NCI-H226 (cell line): Measurements from ENCODE around the gene WNT16.
A peak's percentile ranks its signal among the peaks of the same experiment; 100 is the strongest.

Source experiments
- DNase-seq: peaks from one replicate; pipeline ENCODE4 v3.0.0-alpha.2; 2015

WNT16 gene

DNA sequence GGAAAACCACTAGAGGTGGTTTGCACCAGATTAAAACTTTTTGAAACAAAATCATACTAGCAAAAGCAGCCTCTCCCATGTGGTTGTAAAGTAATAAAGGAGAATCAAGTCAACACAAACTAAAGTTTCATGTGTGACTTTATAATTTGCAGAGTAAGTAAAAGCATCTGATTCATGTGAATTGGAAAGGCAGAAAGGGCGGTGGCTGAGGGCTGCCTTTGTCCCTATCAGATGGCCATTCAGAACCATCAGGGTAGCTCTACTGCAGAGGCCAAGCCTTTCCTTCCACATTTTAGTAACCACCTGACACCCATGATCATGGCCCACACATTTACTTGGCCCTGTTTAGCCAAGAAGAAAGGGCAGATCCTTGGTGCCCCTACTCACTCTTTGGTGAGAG is 15.7 kb downstream of the WNT16 start:
- DNase-seq = no peak

DNA sequence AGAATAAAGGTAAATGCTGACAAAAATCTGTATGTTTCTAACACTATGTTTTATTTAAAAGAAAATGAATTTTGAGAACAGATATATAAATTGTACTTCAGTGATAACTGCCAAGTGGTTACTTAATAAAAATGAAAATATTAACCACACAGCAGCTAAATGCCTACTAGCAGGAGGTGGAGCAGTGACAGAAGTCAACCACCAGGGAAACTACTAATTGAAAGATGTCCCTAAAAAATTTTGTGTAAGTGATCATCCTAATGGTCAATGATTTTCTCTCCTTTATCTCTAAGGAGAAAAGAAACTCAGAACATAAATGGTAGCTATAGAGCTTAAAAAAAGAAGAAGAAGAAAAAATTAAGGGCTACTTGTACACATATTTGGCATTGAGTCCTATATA is 22.9 kb downstream of the WNT16 start:
- DNase-seq = no peak

DNA sequence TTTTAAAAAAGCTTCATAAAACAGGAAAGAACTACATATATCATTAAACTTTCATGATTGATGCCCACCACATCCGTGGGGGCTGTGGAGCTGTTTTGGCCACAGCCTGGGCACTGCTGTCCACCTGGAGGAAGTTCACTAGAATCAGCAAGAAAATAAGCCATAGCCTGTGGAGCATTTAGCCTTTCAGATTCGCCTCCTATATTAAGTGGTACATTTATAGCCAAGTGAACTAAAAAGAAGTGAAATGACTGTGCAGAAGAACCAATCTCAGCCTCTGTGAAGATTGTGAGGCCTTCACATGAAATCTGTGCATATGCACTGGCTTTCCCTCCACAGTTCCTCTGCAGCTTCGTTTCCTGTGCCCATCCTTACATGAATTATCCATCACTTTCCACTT is 23.5 kb downstream of the WNT16 start:
- no peak for DNase-seq

DNA sequence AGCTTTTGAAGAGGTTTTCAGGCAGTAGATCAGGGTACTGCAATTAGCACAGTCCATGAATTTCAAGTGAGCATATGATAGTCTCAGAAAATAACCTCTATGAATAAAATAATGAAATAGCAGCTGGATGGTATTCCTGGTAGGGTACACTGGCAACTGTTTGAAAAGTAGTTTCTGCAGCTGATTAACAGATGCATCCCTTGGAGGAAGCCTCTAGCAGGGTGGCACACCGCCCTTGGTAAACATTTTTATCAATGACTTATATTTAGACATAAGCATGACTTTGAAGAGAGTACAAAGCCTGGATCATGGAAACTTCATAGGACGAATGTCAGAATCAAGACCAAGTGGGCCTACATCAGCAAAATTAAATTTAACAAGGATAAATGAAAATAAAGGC is 26.8 kb downstream of the WNT16 start:
- no peak for DNase-seq

DNA sequence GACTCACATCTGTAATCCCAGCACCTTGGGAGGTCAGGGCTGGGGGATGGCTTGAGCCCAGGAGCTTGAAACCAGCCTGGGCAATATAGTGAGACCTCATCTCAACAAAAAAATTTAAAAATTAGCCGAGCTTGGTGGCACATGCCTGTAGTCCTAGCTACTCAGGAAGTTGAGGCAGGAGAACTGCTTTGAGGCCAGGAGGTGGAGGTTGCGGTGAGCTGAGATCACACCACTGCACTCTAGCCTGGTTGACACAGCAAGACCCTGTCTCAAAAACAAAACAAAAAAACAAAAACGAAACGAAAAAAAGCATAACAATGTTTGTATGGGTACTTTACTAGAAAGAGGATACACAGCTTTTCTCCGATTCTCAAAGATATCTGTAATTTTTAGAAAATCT is 31.8 kb downstream of the WNT16 start:
- DNase-seq = no peak

DNA sequence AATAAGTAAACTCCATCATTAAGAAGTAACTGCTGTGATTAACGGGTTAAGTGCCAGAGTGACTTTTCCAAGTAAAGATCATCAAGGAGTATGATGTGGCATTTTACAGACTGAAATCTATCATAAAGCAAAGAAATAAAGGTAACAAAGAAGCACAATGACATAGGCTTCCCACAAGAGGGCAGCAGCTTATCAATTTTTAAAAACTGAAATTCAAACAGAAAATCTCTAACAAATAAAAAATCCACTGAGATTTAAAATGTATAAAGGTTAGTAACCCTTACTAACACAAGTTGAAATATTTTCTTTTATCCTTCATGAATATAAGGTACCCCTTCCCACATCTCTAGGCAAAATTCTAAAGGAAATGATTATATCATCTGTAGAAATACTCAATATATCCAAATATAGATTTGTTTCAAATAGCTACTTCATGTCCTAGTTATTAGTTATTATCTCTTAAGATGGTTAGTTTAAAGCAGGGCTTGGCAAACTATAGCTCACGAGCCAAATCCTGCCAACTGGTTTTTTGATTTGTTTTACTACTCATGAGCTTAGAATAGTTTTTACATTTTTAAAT is 38.1 kb downstream of the WNT16 start:
- DNase-seq = peak; percentile 11

DNA sequence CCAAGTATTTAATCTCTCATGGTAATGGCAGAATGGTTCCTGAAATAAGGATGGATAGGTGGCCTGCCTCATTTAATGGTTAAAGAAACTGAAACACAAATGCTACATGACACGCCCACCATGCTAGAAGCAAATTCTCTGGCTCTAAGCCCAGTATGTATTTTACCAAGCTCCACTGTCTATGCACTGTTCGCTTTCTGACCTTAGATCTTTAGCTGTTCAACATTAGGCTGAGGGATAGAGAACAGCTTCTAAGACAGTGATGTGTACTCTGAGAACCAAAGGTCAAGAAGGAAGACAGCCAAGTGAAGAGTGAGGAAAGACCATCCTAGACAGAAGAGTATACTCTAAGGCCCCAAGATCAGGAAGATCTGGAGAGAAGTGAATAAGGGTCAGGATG is 40.7 kb downstream of the WNT16 start:
- peak; percentile 17 for DNase-seq

DNA sequence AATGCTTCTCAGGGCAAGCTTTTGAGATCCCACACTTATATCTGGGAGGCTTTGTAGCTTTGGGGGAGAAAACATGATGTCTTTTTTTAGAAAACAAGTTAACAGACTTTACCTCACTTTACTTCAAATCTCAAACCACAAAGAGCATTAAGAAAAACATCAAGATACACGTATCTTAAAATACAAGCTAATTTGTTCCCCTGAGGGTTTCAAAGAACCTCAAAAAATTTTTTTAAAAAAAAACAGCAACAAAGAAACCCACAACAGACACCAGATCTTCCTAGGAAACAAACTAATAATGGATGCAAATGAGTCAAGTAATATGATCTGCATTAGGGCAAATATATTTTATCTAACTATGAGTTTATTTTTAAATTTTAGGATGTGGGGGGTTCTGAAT is 42.6 kb downstream of the WNT16 start:
- DNase-seq = no peak

DNA sequence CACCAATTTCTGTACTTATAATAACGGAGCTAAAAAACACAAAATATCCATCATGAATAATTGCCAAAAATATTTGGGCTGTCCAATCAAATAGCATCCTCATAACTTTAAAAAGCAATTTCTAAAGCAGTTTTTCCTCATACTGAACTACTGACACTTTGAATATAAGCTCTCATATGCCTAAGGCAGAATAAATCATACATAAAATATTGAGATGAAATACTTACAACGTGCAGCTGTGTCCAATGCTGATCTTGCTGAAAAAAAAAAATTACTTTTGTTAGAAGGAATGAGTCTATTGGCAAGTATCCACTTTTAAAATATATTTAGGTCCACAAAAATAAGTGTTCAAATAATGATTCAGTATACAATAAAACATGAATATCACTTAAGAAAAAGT is 43.1 kb downstream of the WNT16 start:
- no peak for DNase-seq

DNA sequence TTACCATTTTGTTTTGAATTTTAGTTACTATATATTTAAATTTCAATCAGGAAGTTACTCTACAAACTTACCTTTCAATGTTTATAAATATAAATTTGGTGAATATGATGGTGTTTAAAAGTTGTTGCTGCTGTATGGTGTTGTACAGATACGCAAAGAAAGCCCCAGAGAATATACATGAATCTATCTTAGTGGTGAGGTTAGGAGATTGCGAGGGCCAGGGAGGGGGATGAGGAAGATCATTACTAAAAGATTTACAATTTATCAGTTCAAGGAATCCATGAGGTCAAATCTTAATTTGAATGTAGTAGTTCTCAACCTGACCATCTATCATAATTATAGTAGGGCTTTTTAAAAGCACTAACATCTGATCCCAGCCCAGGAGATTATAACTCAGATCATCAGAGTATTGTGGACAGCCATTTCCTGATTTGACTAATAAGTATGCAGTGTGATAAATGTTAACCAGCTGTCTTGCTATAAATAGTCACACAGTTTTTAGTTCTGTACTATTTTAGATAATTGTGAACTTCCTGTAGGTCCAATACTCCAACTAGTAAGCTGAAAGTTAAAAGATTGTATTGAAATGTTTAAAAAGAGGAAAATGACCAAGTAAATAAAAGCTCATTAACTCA is 43.7 kb downstream of the WNT16 start:
- no peak for DNase-seq

DNA sequence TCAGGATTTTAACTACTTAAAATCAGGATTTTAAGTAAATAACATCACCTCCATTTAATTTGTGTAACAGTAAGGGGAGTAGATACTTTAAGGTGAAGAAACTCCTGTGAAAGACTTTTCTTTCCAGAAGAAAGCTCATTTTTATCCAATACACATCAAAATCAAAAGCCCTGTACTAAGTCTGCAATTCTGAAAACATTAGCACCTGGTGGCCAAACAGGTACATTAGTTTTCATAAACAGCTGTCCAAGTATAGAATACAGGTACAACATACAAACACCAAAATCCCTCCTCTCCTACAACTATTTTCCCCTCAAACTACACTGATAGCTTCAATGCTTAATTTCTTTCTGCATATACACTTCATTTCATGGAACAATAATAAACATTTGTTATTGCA is 44.4 kb downstream of the WNT16 start:
- no peak for DNase-seq

DNA sequence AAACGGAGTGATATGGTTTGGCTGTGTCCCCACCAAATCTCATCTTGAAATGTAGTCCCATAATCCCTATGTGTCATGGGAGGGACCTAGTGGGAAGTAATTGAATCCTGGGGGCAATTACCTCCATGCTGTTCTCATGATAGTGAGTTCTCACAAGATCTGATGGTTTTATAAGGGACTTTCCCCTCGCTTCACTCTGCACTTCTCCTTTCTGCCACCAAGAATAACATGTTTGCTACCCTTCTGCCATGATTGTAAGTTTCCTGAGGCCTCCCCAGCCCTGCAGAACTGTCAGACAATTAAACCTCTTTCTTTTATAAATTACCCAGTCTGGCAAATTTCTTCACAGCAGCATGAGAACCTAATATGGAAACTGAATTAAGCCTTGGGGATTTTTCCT is 48.2 kb downstream of the WNT16 start:
- DNase-seq = no peak

DNA sequence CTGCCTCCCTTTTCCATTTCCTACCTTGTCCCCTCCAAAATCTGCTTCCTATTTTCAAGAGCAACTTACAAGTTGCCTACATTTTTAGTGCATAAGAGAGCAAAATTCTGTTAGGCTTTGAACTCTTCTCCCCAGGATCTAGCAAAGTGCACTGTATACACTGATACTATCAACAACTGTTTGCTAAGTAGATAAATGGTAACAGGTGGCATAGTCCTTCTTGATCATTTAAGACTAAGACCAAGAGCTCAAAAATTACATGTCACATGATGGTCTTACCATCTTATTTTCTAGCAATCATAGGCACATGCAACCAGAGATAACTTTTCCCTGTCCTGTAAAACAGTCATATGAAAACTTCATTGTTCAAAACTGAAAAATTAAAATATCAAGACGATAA is 51.1 kb downstream of the WNT16 start:
- no peak for DNase-seq

DNA sequence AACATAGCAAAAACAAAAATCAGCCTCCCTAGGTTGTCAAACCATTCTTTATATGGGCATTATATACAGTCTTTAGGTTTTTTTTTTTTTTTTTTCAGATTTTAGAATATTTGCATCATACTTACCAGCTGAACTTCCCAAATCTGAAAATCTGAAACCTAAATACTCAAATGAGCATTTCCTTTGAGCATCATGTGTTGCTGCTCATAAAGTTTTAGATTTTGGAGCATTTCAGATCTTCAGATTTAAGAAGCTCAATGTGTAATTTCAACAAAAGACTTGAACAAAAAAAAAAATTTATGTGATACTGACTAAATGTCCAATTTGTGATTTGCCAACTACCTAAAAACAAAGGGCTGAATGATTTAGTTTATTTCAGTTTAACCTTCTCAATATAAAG is 53.7 kb downstream of the WNT16 start:
- no peak for DNase-seq

DNA sequence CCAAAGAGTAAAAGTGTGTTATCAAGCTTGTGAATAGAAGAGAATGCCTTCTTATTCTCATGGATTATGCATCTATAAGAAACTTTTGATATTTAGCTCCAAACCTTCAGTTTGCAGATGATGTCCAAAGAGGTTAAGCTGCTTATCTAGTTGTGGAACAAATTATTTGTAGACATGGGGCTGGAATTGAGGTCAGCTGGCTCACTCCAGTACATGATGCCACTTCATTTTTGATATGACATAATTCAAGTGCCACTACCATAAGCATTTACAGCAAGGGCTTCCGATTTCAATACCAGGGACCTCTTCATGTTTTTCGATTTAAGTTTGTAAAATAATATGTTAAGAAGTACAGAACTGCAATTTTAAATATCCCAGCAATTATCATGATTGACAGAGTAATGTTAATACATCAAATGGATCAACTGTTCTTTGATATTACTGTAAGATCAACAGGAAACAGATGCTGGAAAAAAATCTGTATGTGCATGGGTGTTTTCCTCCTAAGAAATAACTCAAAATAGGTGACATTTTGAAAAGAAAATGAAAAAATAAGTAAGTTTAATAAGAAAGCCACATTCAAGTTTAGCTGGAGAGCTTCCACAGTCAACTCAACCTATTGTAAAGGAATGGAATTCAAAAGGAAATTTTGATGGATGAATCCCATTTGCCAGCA is 54.6 kb downstream of the WNT16 start:
- DNase-seq = no peak

DNA sequence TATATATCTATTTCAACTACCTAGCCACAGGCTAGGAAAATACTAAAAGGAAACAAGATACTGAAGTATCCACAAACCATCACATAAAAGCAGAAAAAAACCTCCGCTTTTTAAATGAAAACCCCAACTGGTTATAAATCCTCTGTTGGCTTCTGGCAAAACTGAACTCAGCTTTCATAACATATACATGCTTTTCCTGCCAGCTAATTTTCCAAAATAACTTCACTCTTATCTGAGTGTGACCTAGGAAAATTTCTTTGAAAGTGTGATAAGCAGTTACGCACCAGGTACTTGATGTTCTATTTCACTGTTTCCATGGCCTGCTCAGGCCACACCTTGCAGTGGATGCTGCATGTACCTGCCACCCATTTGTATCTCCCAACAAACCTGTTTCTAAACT is 55.5 kb downstream of the WNT16 start:
- DNase-seq = no peak

DNA sequence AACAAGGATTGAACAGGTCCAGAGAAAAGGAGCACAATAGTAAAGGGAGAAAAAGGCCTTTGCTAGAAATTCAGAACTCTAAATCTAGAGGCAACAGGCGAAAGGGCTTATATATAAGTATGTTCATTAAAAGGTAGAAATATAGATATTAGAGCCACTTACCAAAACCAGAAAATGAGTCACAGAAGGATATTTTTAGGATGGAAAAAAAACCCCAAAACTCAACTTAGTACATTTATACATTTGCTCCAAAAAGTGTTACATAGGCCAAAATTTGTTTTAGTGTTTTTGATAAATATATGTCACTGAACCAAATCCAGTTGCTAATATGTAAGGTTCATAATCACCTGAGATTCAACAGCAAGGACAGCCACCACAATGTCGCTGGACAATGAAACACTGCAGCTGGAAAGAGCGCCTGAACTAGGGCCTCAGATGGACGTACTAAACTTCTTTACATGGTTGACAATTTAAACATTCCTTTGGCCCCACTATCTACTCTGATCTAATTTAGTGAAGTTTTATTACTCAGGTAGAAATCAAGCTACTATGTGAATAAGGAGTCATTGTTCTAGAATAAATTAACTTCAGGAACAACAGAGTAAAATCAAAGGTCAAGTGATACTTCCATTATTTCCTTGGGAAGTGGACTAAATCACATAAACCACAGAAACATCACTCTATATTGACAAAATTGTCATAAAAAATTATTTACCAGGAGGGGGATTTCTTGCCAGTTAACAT is 56.4 kb downstream of the WNT16 start:
- no peak for DNase-seq

DNA sequence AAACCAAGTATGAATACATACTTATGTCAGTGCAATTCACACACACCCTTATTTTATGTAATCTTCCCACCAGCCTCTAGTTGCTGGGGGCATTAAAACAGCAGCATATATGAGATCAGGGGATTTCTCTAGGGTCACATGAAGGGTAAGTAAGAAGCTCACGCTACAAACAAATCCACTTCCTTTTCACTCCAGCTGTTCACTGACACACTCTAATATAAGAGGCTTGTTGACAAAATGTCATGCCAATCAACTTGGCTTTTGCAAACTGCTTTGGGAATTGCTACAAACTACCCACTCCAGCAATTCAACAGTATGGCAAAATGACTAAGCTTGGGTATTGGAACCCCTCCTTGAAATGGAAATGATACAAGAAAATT is 57.0 kb downstream of the WNT16 start:
- DNase-seq = no peak

DNA sequence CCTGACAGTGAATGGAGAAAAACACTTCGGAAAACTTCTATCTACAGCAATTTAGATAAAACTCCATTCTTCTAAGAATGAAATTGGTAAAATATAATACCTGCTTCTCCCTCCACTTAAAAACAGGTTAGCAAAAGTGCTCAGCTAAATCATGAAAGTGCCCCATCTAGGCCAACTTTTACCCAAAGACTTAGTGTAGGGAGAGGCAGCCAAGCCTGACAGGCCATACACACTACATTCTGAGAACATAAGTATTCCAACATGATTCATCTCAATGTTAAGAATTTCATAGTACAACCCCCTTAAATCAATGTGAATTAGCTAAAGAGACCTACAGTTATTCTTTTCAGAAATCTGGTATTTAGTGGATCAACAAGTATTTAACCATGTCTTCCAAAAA is 60.1 kb downstream of the WNT16 start:
- DNase-seq = no peak

DNA sequence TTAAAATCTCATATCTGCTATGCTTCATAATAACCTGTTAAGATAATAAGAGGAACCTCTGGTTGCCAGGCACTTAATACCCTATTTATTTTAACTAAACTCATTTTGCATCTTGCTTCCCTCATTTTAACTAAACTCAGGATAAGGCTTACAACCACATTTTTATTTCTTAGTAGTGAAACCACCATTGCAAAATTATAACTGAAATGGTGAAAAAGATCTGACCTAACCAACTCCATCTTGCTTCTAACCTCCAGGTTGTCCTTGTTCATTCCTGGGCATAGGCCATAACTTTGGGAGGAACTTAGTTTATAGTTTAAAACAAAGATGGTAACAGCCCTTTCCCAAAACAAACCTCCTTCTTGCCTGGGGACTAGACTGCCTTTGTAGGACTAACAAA is 61.3 kb downstream of the WNT16 start:
- DNase-seq = no peak

DNA sequence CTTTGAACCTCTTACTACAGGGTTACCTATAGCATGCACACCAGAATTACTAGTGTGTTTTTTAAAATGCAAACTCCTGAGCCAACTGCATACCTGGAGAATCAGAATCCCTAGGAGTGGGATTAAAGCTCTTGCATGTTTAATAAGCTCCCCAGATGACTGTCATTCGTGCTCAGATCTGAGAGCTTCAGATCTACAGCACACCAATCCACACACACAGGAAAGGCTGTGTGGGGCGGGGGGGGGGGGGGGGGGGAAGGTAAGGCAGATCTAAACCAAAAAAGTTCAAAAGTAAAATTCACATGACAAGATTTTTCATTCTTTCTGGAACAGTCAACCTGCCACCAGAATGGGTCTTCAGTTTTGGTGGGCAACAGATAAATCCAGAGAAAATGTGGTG is 61.8 kb downstream of the WNT16 start:
- DNase-seq = no peak
